Ishikawa (cell line): ENCODE results near the gene PSG3.
"Not testable (repeated sequence)": the region's sequence is repeated elsewhere in the genome, so short reads cannot be mapped to it uniquely, and the experiment has no call there.

ENCODE experiments used
- CEBPB ChIP-seq: IDR thresholded peaks from 2 replicates; pipeline ENCODE4 v1.6.1; 2012
- CREB1 ChIP-seq: IDR thresholded peaks from 2 replicates; pipeline ENCODE4 v1.6.1; 2012; ENCODE audit warnings: low read depth
- EGR1 ChIP-seq: IDR thresholded peaks from 2 replicates; pipeline ENCODE4 v1.6.1; 2012
- EP300 ChIP-seq: IDR thresholded peaks from 2 replicates; pipeline ENCODE4 v1.6.1; 2012; ENCODE audit warnings: borderline replicate concordance
- FOXM1 ChIP-seq: IDR thresholded peaks from 2 replicates; pipeline ENCODE4 v1.6.1; 2012; ENCODE audit warnings: low read depth, borderline replicate concordance
- NFIC ChIP-seq: IDR thresholded peaks from 2 replicates; pipeline ENCODE4 v1.6.1; 2012
- RAD21 ChIP-seq: IDR thresholded peaks from 2 replicates; pipeline ENCODE4 v1.6.1; 2012; ENCODE audit warnings: low read depth
- REST ChIP-seq: IDR thresholded peaks from 2 replicates; pipeline ENCODE4 v1.6.1; 2012; ENCODE audit warnings: low read depth, mild to moderate bottlenecking
- TAF1 ChIP-seq: IDR thresholded peaks from 2 replicates; pipeline ENCODE4 v1.6.1; 2012; ENCODE audit warnings: low read depth, mild to moderate bottlenecking
- TCF12 ChIP-seq: IDR thresholded peaks from 2 replicates; pipeline ENCODE4 v1.6.1; 2012; ENCODE audit warnings: low read depth
- TEAD4 ChIP-seq: IDR thresholded peaks from 2 replicates; pipeline ENCODE4 v1.6.1; 2012
- USF1 ChIP-seq: IDR thresholded peaks from 2 replicates; pipeline ENCODE4 v1.6.1; 2012
- YY1 ChIP-seq: IDR thresholded peaks from 2 replicates; pipeline ENCODE4 v1.6.1; 2012; ENCODE audit warnings: low read depth
- ZBTB7A ChIP-seq: IDR thresholded peaks from 2 replicates; pipeline ENCODE4 v1.6.1; 2012; ENCODE audit warnings: low read depth
- TF ChIP-seq, protein P1 (sequence below): IDR thresholded peaks from 2 replicates; pipeline ENCODE4 v1.6.1; 2012

Gene PSG3

GRCh38 chr19:42740381-42740780 is at the start of gene PSG3:
Gene PSG3, minus strand, starts transcription at chr19:42740481. Its CDS starts 97 bp downstream, at chr19:42740384.
- not testable (repeated sequence) for TF ChIP-seq NFIC, USF1
- TF ChIP-seq, protein P1, sequence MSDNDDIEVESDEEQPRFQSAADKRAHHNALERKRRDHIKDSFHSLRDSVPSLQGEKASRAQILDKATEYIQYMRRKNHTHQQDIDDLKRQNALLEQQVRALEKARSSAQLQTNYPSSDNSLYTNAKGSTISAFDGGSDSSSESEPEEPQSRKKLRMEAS = not testable (repeated sequence)

GRCh38 chr19:42776750-42777612 is 36.7 kb upstream of the PSG3 start:
- TF ChIP-seq RAD21 = peak; percentile 69

GRCh38 chr19:42764836-42765235 is 24.6 kb upstream of the PSG3 start:
- TF ChIP-seq FOXM1 = no peak
- TF ChIP-seq ZBTB7A = no peak
- TF ChIP-seq TEAD4 = no peak
- TF ChIP-seq CEBPB = no peak
- TF ChIP-seq YY1 = no peak
- TF ChIP-seq EP300 = no peak
- TF ChIP-seq REST = no peak
- no peak for TF ChIP-seq CREB1
- no peak for TF ChIP-seq NFIC
- no peak for TF ChIP-seq USF1
- no peak for TF ChIP-seq RAD21
- no peak for TF ChIP-seq EGR1
- TF ChIP-seq, protein P1 = no peak
- TF ChIP-seq TCF12 = no peak

DNA sequence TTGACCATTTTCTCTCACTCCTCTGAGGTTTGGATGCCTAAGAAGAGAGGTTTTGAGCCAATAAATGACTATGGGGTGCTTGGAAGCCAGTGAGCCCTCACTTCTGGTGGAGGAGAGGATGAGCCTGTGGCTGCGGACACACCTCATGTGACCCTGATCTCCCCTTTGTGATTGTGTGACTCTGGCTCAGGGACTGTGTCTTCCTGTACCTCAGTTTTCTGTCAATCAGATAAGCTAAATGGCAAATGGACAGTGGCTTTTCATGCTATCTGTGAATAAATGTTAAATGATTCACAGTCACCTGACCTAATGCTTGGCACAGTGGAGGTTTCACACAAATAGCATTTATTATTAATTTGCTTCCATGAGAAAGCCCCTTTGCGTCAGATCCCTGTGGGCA is 22.5 kb upstream of the PSG3 start:
- TF ChIP-seq YY1 = no peak
- TF ChIP-seq TAF1 = no peak
- no peak for TF ChIP-seq USF1
- no peak for TF ChIP-seq TCF12
- no peak for TF ChIP-seq EGR1
- no peak for TF ChIP-seq CEBPB

DNA sequence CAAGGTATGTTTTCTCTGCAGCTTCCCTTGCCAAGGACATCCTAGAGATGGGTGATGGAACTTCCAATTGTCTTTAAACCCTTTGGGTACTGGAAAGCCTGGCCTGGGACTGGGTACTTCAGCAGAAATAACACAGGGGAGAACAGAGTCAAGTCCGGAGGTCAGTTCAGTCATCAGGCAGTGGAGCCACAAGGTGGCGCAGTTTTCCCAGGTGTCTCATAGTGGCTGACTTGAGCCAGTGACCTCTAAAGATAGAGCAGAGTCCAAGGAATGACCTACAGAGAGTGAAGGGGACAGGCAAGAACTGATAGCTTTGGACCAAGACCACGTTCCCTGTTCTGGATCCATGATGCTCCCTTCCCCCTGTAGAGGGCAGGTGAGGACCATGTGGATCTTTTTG is 18.4 kb upstream of the PSG3 start:
- peak; percentile 34; the same call in 1 of the 2 replicates for TF ChIP-seq RAD21

GRCh38 chr19:42741726-42742607 is 1.7 kb upstream of the PSG3 start:
- peak; percentile 22; the same call in 1 of the 2 replicates for TF ChIP-seq RAD21

DNA sequence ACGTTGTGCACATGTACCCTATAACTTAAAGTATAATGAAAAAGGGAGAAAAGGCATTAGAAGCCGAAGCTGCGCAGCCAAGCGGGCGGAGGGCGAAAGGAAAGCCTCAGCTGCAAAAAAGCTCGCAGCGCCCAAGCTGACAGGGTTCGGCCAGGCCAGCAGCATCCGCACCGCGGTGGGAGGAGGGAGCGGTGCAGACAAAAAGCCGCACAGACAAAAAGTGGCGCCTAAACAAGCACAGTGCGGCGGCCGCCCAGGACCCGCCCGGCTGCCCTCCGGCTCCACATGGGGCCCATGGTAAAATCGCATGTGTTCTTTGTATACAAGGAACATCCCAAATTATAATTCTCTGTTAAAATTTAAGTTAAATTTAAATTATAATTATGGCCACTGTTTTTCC is 42.4 kb downstream of the PSG3 start:
- TF ChIP-seq RAD21 = no peak
- no peak for TF ChIP-seq TCF12
- no peak for TF ChIP-seq YY1
- no peak for TF ChIP-seq TEAD4
- no peak for TF ChIP-seq CEBPB
- TF ChIP-seq FOXM1 = no peak
- no peak for TF ChIP-seq TAF1
- TF ChIP-seq REST = no peak
- no peak for TF ChIP-seq EGR1
- no peak for TF ChIP-seq EP300
- no peak for TF ChIP-seq USF1
- TF ChIP-seq NFIC = no peak
- TF ChIP-seq, protein P1 = no peak
- TF ChIP-seq CREB1 = no peak
